ENCODE results near the gene MYH7B. TPM values are rescaled to one million over a fixed set of nuclear protein-coding genes. Genes with fewer than 3 reads are reported as not detected.

MYH7B gene
- total RNA-seq, 1 experiment from 2014 or later, result 0.22 TPM

GRCh38 chr20:34923414-34923813, 32.3 kb upstream of the MYH7B start:
- no CpG with 5 or more reads among the region's 2 CpGs for WGBS (ENCODE audit: extremely low coverage, insufficient read length, low lambda C conversion rate)
- no peak overlapping the region for H4K5ac ChIP-seq (ENCODE audit: insufficient read length, low read depth, low read length)
- no peaks in the 10 kb centered on the region for H3K23me2 ChIP-seq (ENCODE audit: insufficient read length, low read depth, low read length, poor library complexity, severe bottlenecking)
- no peak overlapping the region for H2BK15ac ChIP-seq (ENCODE audit: low read depth, low read length)
- no peaks in the 10 kb centered on the region for H3K9me3 Mint-ChIP-seq
- H3K4ac ChIP-seq (ENCODE audit: low read depth, low read length), result no peak overlapping the region
- no peak overlapping the region for H3T11ph ChIP-seq (ENCODE audit: low read length)
- no peak overlapping the region for H4K8ac ChIP-seq (replicated peaks; ENCODE audit: insufficient read length, low read depth, low read length)
- peaks cover 5 to 29% (median 18%) of the 10 kb centered on the region in 3 experiments; a peak in 6 of 7 replicates for H3K36me3 Mint-ChIP-seq (ENCODE audit: insufficient read depth in 1 of 3, low read depth in 3 of 3)
- no peak overlapping the region for H3K4me3 Mint-ChIP-seq
- no peak overlapping the region for H3K9ac ChIP-seq (ENCODE audit: extremely low read depth, insufficient read length, low read length)
- no peaks in the 10 kb centered on the region for H3K4me1 Mint-ChIP-seq
- no peaks in the 10 kb centered on the region for H3K79me1 ChIP-seq (ENCODE audit: insufficient read depth, low read depth, low read length, poor library complexity, severe bottlenecking)
- no peak overlapping the region for H4K91ac ChIP-seq (ENCODE audit: insufficient read length, low read depth, low read length)
- no peak overlapping the region for H2BK12ac ChIP-seq (ENCODE audit: insufficient read length, low read depth, low read length)
- H3K27me3 Mint-ChIP-seq (ENCODE audit: low read depth), result no peaks in the 10 kb centered on the region
- H3K27me3 ChIP-seq (ENCODE audit: insufficient read depth, low read length), result no peaks in the 10 kb centered on the region
- H4K20me1 ChIP-seq (ENCODE audit: control insufficient read depth, insufficient read depth, insufficient read length), result no peaks in the 10 kb centered on the region
- no peak overlapping the region for H3K18ac ChIP-seq (ENCODE audit: insufficient read length, low read depth, low read length)
- no peak overlapping the region for H3K27ac Mint-ChIP-seq
- no peak overlapping the region for H3K14ac ChIP-seq (ENCODE audit: insufficient read depth, low read length)
- TF ChIP-seq CTCF (conservative IDR thresholded peaks at IDR 0.05), result no peak
- H3K79me2 ChIP-seq (ENCODE audit: insufficient read depth, low read length), result no peaks in the 10 kb centered on the region
- H3K4me1 ChIP-seq (ENCODE audit: insufficient read depth, low read length), result no peaks in the 10 kb centered on the region
- no peak overlapping the region for H3K4me2 ChIP-seq (ENCODE audit: insufficient read depth, insufficient read length, low read length)
- DNase-seq, result no peak
- no peaks in the 10 kb centered on the region for H3K9me3 ChIP-seq (ENCODE audit: control insufficient read depth, low read depth, low read length)
- H2AFZ ChIP-seq (ENCODE audit: low read length), result no peak overlapping the region
- H2BK120ac ChIP-seq (ENCODE audit: low read depth, low read length, poor library complexity, severe bottlenecking), result no peak overlapping the region
- H3K56ac ChIP-seq (ENCODE audit: insufficient read length, low read depth, low read length), result no peak overlapping the region
- no peak overlapping the region for H3K27ac ChIP-seq (ENCODE audit: insufficient read length, low read depth, low read length)
- H2BK20ac ChIP-seq (ENCODE audit: low read depth, low read length, poor library complexity, severe bottlenecking), result no peak overlapping the region
- no peak overlapping the region for H2BK5ac ChIP-seq (ENCODE audit: insufficient read length, low read length)
- no peak overlapping the region for H2AK5ac ChIP-seq (ENCODE audit: insufficient read length, low read length)
- H3K23ac ChIP-seq (ENCODE audit: insufficient read length, low read depth, low read length), result no peak overlapping the region
